COLO668 (cell line): ENCODE results near the gene TOR1B.

Experiments used
- DNase-seq: peaks from one replicate; lab custom pipeline; 2025; ENCODE audit not compliant: unreplicated experiment; lab: John Stamatoyannopoulos, UW

Gene TOR1B

DNA sequence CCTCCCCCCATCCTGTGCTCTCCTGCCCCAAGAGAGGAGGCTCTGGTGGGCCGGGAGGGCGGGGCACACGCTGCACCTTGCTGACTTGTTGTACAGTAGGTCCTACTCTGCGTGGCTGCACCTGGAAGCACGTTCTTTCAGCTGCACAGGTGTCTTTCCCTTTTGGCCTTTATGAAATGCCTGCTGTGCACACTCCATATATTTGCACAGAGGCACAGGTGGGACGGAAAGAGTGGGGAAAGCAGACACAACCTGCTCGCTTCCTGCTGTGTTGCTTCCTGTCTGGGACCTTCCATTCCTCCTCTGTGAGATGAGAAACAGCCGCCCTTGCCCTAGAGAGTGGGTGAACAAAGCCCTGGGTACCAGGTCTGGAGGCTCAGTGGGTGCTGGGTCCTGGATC lies 37.0 kb downstream of the TOR1B start:
- DNase-seq, result peak; percentile 88

- no peak for DNase-seq
Measured at GRCh38 chr9:129841071-129841470, 38.1 kb downstream of the TOR1B start.

DNA sequence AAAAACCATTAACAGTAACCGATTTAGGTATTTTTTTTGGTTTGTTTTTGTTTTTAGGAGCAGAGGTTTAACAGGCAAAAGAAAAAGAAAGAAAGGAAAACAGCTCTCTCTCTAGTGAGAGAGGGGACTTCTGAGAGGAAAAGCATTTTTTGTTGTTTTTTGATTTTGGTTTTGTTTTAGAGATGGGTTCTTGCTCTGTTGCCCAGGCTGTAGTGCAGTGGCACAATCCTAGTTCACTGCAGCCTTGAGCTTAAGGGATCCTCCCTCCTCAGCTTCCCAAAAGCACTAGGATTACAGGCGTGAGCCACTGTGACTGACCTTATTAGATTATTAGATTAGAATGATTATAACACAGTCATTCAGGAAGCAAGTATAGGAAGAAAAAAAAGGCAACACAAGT lies 42.4 kb downstream of the TOR1B start:
- DNase-seq, result no peak

DNA sequence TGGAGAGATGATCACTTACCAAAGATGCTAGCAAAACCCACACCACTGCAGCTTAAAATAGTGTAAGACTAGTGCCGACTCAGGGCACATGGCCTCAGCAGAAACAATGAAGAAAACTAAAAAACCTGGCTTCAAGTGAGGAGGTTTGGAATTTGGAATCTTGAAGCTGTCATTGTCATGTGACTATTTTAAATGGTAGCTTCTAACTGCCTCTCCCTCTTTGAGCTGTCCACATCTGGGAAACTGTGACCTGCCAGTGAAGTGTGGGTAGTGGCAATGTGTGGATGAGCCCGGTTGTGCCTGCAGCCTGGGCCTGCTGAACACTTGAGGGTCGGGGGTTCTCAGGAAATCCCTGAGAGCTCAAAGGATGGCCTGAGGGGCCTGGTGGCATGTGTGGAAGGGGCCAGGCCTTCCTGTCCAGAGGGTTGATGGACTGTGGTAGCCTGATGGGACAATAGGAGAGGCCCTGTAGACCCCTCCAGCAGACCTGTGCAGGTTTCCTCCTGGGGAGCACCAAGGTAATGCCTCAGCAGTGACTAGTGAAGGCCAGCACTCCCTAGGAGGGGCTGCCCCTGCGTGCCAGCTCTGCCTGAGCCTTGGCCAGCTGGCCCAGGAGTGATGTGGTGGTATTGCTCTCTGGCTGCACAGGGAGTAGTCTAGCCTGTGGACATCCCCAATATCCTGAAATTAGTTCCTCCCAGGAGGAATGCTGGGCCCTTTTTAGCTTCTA lies 45.9 kb downstream of the TOR1B start:
- DNase-seq, result no peak

GRCh38 chr9:129849901-129850300 lies 46.9 kb downstream of the TOR1B start:
- DNase-seq, result no peak

DNA sequence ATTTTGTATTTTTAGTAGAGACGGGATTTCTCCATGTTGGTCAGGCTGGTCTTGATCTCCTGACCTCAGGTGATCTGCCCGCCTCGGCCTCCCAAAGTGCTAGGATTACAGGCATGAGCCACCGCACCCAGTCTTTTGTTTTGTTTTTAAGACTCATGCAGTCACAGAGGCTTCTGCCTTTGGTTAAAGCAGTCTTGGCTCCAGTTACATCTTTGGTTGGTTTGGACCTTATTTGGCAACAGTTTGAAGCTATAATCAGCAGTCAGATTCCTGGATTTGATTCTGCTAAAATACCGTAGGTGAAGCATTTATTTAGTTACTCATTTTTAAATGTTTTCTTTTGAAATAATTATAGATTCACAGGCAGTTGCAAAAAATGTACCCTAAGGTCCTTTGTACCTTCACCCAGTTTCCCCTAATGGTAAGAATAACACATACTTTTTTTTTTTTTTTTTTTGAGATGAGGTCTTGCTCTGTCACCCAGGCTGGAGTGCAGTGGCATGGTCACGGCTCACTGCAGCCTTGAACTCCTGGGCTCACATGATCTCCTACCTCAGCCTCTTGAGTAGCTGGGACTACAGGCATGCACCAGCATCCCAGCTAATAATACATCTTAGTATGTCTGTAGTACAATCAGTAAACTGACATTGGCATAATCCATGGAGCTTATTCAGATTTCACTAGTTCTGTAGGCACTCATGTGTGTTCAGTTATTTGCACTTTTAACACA lies 48.0 kb downstream of the TOR1B start:
- DNase-seq, result no peak

GRCh38 chr9:129851821-129852220 lies 48.8 kb downstream of the TOR1B start:
- no peak for DNase-seq

DNA sequence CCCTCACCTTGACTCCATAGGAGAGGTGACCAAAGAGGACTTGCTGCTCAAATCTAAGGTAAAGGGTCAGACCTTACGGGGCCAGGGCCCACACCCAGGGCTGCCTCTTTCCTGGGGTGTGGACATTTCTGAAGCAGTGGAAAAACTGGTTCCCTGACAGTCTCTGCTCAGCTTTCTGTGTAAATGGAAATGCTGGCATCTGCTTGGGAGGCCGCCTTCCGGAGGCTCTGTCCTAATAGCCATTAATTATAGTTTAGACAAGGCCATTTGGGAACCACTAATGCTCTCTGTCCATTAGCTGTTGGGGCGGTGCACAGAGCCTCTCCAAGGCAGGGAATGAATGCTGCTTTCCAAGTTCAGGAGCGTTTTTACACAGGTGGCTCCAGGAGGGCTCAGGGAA lies 49.6 kb downstream of the TOR1B start:
- no peak for DNase-seq

GRCh38 chr9:129853614-129854013 lies 50.6 kb downstream of the TOR1B start:
- no peak for DNase-seq

GRCh38 chr9:129854588-129855110 lies 51.7 kb downstream of the TOR1B start:
- DNase-seq, result no peak

GRCh38 chr9:129857207-129857606 lies 54.2 kb downstream of the TOR1B start:
- DNase-seq, result no peak

GRCh38 chr9:129858167-129858962 lies 55.4 kb downstream of the TOR1B start:
- no peak for DNase-seq
